Measurements from ENCODE around the gene MAP3K7.

The MAP3K7 gene

GRCh38 chr6:90610751-90611542, 24.1 kb upstream of the MAP3K7 start:
- peak overlapping the region; percentile 64 for H3K4me3 ChIP-seq (ENCODE audit: control insufficient read depth, low read depth, low read length)
- no peak for DNase-seq (ENCODE audit: low read depth)
- no peak for TF ChIP-seq CTCF (IDR thresholded peaks at IDR 0.05; ENCODE audit: control insufficient read depth, insufficient read depth, low read depth, low read length, missing control alignments)

- peak overlapping the region; percentile 64 for H3K4me3 ChIP-seq (ENCODE audit: control insufficient read depth, low read depth, low read length)
- DNase-seq (ENCODE audit: low read depth), result no peak
- TF ChIP-seq CTCF (IDR thresholded peaks at IDR 0.05; ENCODE audit: control insufficient read depth, insufficient read depth, low read depth, low read length, missing control alignments), result no peak
Measured at GRCh38 chr6:90610301-90610750, 23.5 kb upstream of the MAP3K7 start.

- no peak for DNase-seq (ENCODE audit: low read depth)
- no peak overlapping the region for H3K4me3 ChIP-seq (ENCODE audit: control insufficient read depth, low read depth, low read length)
- no peak for TF ChIP-seq CTCF (IDR thresholded peaks at IDR 0.05; ENCODE audit: control insufficient read depth, insufficient read depth, low read depth, low read length, missing control alignments)
Measured at GRCh38 chr6:90605749-90606340, 19.0 kb upstream of the MAP3K7 start.

- TF ChIP-seq CTCF (IDR thresholded peaks at IDR 0.05; ENCODE audit: control insufficient read depth, insufficient read depth, low read depth, low read length, missing control alignments), result no peak
- DNase-seq (ENCODE audit: low read depth), result no peak
- no peak overlapping the region for H3K4me3 ChIP-seq (ENCODE audit: control insufficient read depth, low read depth, low read length)
Measured at GRCh38 chr6:90604546-90604945, 17.7 kb upstream of the MAP3K7 start.

GRCh38 chr6:90599151-90599550, 12.3 kb upstream of the MAP3K7 start:
- H3K4me3 ChIP-seq (ENCODE audit: control insufficient read depth, low read depth, low read length), result no peak overlapping the region
- no peak for TF ChIP-seq CTCF (IDR thresholded peaks at IDR 0.05; ENCODE audit: control insufficient read depth, insufficient read depth, low read depth, low read length, missing control alignments)
- no peak for DNase-seq (ENCODE audit: low read depth)

GRCh38 chr6:90598192-90598951, 11.5 kb upstream of the MAP3K7 start:
- H3K4me3 ChIP-seq (ENCODE audit: control insufficient read depth, low read depth, low read length), result no peak overlapping the region
- TF ChIP-seq CTCF (IDR thresholded peaks at IDR 0.05; ENCODE audit: control insufficient read depth, insufficient read depth, low read depth, low read length, missing control alignments), result no peak
- no peak for DNase-seq (ENCODE audit: low read depth)

Data from AG09309 (cell line).